Fibroblast of skin of right quadriceps (primary cell): Measurements from ENCODE around the gene MRPS34.
A peak's percentile ranks its signal among the peaks of the same experiment; 100 is the strongest.
"Not testable (repeated sequence)": the region's sequence is repeated elsewhere in the genome, so short reads cannot be mapped to it uniquely, and the experiment has no call there.

Source experiments
- DNase-seq: peaks from one replicate; pipeline ENCODE4 v3.0.0-alpha.2; 2013

Gene MRPS34

GRCh38 chr16:1747934-1748333 lies 25.0 kb downstream of the MRPS34 start:
- no peak for DNase-seq

- DNase-seq = no peak
These were observed 26.2 kb downstream of the MRPS34 start for GRCh38 chr16:1746693-1747195.

DNA sequence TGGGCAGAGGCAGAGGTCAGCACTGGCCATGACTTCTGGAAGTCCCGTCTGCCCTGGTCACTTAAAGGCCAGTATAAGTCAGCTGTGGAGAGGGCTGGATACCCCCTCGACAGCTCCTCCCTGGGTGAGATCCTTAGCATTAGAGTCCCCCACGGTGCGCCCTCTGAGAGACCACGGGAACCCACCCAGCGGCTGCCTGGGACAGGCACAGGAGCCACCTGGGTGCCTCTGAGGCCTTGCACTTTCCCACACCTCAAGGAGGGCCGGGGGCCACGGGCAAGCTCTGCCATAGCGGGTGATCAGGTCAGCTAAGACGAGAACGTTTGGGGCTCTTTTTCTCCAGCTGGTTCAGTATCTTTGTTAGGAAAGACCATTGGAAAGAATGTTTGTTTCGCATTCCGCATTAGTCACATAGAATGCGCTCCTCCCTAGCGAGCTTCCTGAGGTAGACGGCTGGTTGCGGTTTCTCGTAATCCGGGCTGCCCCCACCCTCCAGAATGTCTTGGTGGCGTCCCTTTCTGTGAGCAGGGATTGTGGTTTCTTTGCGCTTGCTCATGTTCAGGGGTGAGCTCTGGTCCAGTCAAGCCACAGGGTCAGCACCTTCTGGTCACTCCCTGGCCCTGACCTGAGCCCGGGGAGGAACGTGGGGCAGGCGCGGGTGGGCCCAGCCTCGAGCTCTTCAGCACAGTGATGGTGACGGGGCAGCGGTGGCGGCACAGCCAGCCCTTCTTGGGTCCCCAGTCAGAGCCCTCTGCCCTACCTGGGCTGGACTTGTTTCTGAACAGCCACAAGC lies 26.8 kb downstream of the MRPS34 start:
- peak; percentile 73 for DNase-seq

DNA sequence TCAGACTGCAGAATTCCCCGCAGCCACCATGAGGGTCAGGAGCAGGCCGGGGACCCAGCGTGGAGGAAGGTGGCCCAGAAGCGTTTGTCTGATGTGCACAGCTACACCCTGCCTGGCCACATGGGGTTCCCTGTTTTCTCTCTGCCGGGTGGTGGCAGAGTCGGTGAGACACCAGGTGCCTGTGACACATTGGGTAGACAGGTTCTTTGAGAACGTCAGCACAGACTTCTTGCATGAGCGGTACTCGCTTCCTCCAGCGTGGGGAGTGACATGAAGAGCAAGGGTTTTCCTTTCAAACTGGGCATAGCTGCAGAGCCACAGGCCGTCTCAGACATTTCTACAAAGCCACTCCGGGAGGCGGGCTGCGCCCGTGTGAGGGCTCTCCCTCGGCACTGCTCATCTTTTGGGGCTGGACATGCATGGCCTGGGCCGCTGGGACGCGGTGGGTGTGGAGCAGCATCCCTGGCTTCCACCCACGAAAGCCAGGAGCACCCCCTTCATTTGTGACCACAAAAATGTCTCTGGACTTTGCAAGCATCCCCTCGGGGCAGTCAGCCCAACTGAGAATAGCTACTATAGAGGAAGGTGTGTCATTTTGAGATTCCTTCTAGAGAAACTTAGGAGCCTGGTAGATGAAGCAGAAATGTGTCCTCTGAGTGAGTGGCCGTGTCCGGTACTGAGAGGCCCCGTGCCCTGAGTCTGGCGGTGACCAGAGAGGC lies 27.6 kb downstream of the MRPS34 start:
- peak; percentile 81 for DNase-seq

DNA sequence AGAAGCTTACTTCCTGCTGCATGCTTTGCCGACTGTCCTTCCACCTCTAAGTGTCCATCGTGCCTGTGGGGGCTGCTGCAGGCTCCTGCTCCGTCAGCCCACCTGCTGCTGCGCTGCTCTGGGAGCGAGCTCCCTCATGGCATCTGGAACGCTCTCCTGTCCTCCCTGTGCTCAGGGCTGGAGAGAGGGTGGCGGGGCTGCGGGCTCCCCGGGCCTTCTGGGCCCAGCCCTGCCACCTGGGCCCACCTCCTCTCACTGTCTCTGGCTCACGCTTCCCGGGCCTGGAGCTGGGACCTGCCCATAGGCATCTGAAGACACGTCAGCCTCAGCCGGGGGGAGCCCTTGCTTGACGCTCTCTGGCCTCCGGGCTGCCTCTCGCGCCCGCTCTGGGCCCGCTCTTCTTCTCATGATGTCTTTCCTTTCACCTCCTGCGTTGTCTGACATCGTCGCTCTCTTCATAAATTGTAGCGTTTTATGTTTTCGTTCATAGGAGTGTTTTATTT lies 28.5 kb downstream of the MRPS34 start:
- DNase-seq = no peak

GRCh38 chr16:1743376-1744337 lies 29.3 kb downstream of the MRPS34 start:
- no peak for DNase-seq

DNA sequence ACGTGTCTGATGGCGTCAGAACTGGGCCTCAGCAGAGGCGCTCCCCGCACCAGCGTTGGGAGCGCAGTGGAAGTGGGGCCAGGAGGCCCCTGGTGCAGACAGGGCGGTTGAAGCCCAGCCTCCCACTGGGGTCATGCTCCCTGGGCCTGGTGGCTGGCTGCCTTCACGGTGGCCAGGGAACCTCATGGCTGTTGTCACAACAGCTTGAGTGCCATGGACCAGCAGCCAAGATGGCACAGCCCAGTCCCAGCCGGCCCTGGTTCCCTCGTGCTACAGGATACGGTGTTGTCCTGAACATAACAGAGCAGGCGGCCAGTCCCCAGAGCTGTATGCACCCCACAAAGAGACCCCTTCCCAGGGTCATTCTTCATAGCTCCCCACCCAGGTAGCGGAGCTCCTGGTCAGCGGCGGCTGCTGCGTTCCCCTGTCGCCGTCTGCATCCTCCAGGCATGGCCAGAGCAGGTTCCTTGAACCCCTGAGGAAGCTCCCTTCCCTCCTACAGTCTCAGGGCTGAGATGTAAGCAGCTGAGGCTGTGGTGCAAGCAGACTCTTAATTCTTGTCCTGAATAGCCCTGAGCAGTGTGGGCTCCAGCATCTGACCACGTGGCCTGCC lies 31.3 kb downstream of the MRPS34 start:
- DNase-seq = no peak

DNA sequence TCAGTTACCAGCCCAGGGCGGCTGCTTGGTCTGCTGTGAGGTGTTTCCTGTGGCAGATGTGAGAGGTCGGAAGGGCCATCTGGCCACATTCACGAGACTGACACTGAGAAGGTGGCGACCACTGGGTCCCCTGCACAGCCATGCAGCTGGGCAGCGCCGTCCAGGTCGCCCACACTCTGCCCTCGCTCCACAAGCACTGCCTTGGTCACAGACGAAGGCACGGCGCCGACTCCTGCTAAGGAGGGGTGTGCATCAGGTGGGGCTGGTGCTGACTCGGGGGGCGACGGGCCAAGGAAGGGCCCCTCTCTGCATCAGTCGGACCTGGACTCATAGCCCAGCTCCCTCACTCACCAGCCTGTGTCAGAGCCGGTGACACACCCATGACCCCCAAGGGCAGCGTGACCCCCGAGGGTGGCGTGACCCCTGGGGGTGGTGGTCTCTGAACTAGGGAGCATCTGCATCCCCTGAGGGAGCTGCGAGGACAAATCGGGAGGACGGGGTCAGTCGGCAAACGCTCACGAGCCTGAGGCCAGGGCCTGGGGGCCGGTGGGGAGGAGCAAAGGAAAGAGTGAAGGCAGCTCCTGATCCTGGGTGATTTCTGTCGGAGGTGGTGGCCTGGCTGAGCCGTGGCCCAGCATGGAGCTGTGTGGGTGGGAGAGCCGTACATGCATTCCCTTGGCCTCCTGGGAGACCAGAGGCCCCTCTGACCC lies 32.0 kb downstream of the MRPS34 start:
- DNase-seq = no peak

DNA sequence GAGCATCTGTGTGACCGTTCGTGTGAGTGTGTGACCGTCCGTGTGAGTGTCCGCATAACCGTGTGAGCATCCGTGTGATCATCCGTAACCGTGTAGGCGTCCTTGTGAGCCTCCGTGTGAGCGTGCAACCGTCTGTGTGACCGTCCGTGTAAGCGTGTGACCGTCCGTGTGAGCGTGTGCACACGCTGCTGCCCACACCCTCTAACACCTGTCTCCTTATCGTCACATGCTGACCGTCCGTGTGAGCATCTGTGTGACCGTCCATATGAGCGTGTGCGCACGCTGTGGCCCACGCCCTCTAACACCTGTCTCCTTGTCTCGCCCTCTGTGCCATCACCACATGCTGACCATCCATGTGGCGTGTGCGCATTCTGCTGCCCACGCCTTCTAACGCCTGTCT lies 32.7 kb downstream of the MRPS34 start:
- DNase-seq = no peak

GRCh38 chr16:1734816-1735215 lies 38.1 kb downstream of the MRPS34 start:
- no peak for DNase-seq

DNA sequence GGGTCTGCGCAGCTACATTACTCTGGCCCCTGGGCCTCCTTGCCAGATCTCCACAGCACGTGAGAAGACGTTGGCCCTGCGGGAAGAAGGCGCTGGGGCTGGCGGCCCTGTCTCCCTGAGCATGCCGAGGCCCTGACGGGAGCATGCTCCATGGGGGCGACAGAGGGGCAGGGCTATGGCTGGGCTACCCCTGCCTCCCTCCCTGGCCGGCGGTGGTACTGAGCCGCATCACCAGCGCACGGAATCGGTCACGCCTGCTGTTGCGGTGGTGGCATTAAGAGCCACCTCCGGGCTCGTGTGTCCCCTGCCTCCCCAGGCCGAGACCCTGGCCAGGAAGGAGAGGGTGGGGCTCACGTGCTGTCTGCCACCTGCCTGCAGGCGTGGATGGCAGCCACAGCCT lies 38.8 kb downstream of the MRPS34 start:
- no peak for DNase-seq

DNA sequence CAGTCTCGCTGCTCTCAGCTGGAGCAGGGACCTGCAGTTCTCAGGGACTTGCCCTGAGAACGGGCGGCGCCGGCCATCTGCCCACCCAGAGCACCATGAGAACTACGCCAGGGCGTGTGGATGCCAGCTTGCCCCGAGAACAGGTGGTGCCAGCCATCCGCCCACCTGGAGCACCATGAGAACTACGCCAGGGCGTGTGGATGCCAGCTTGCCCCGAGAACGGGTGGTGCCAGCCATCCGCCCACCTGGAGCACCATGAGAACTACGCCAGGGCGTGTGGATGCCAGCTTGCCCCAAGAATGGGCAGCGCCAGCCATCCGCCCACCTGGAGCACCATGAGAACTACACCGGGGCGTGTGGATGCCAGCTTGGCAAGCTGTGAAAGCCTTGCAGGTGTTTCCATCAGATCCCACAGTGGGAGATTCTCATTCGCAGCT lies 40.4 kb downstream of the MRPS34 start:
- DNase-seq = not testable (repeated sequence)

- DNase-seq = no peak
These were observed 40.9 kb downstream of the MRPS34 start for GRCh38 chr16:1732071-1732470.

DNA sequence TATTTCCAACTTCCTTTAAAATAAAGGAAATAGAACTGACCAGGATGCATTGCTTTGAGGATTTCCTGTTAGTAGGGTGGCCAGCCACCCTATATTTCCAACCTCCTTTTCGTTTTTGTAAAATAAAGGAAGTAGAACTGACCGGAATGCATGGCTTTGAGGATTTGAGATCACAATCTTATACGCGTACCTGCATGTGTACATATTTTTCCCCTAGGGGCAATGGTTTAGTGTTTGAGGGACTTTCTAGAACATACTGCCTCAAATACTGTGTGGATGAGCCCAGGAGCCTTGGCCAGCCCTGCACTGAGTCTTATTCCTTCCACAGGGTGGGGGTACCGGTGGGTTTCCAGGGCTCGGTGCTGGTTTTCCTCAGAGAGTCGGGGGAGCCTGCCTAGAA lies 41.3 kb downstream of the MRPS34 start:
- no peak for DNase-seq

DNA sequence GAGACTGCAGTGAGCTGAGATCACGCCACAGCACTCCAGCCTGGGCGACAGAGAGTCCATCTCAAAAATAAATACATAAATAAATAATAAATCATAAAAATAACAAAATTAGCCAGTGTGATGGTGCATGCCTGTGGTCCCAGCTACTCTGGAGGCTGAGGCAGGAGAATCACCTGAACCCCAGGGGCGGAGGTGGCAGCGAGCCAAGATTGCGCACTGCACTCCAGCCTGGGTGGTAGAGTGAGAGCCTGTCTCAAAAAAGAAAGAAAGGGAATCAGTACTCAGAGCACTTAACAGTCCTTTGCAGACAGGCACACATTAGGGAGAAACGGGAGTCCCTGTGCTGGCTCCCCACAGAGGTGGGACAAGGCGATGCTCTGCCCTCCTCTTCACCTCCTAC lies 41.9 kb downstream of the MRPS34 start:
- DNase-seq = no peak

DNA sequence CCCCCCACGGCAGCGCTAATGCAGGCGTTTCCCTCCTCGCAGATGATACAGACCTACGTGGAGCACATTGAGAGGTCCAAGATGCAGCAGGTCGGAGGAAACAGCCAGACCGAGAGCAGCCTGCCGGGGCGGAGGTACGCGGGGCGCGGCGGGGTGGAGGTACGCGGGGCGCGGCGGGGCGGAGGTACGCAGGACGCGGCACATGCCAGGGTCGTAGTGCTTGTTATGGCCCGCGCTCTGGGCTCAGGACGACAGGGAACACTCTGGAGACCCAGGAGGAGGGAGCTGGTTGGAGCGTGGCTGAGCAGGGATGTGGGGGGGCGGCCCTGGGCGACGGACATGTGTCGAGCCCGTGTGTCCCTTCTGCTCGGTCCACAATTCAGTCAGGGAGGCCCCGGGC lies 43.5 kb downstream of the MRPS34 start:
- DNase-seq = no peak

- DNase-seq = no peak
These were observed 43.9 kb downstream of the MRPS34 start for GRCh38 chr16:1729026-1729425.

- DNase-seq = no peak
These were observed 45.0 kb downstream of the MRPS34 start for GRCh38 chr16:1727651-1728624.

DNA sequence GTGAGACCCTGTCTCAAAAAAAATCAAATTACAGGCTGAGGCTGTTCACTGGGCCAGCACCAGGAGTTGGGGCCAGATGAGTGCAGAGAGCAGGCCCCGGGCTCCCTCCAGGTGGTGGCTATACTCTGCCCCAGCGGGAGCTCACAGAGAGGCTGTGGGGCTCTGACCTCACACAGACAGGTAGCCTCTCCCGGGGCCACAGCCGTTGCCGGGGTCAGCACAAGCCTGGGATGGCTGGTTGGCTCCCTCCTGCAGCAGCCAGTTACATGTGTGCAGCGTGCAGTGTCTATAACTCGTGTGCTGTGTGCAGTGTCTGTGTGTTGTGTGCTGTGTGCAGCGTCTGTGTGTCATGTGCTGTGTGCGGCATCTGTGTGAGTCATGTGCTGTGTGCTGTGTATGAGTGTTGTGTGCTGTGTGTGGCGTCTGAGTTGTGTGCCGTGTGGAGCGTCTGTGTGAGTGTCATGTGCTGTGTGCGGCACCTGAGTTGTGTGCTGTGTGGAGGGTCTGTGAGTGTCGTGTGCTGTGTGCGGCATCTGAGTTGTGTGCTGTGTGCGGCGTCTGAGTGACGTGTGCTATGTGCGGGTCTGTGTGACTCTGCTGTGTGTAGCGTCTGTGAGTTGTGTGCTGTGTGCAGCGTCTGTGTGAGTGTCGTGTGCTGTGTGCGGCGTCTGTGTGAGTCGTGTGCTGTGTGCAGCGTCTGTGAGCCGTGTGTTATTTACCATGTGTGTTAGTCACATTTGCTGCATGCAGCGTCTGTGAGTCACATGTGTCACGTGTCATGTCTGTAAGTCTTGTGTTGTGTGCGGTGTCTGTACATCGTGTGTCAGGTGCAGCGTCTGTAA lies 46.1 kb downstream of the MRPS34 start:
- no peak for DNase-seq
